SIG-M5 treated with dmso at 0.1 percent for 504 hours (cell line): Measurements from ENCODE around the gene CTNNBL1.
A peak's percentile ranks its signal among the peaks of the same experiment; 100 is the strongest.
"Not testable (repeated sequence)": the region's sequence is repeated elsewhere in the genome, so short reads cannot be mapped to it uniquely, and the experiment has no call there.

Experiments
- DNase-seq: peaks from one replicate; lab custom pipeline; 2025; ENCODE audit not compliant: unreplicated experiment; lab: John Stamatoyannopoulos, UW

The CTNNBL1 gene

DNA sequence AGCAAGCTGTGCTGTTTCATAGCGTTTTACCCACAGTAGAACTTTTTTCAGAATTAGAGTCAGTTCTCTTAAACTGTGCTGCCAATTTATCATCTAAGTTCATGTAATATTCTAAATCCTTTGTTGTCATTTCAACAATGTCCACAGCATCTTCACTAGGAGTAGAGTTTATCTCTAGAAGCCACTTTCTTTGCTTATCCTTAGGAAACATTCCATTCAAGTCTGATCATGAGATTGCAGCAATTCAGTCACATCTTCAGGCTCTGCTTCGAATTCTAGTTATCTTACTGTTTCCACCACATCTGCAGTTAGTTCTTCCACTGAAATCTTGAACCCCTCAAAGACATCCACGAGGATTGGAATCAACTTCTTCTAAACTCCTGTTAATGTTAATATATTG lies 12.5 kb downstream of the CTNNBL1 start:
- no peak for DNase-seq

DNA sequence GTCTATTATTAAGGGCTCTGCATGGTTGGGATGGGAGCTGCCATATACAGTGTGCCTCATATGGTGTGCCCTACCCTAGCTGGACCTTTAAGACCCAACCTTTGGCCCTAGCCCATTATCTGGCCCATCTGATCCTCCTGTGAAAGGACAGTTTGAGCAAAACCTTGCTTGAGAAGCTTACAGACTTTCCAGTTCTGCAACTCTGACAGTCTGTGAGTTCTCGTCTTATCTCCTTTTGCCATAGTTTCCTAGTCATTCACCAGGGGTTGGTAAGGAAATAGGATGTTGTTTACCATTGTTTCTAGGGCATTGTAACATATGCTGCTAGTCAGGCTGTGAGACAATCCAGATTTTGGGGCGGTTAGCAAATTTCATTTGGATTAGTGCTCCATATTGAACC lies 17.2 kb downstream of the CTNNBL1 start:
- DNase-seq, result peak; percentile 53

DNA sequence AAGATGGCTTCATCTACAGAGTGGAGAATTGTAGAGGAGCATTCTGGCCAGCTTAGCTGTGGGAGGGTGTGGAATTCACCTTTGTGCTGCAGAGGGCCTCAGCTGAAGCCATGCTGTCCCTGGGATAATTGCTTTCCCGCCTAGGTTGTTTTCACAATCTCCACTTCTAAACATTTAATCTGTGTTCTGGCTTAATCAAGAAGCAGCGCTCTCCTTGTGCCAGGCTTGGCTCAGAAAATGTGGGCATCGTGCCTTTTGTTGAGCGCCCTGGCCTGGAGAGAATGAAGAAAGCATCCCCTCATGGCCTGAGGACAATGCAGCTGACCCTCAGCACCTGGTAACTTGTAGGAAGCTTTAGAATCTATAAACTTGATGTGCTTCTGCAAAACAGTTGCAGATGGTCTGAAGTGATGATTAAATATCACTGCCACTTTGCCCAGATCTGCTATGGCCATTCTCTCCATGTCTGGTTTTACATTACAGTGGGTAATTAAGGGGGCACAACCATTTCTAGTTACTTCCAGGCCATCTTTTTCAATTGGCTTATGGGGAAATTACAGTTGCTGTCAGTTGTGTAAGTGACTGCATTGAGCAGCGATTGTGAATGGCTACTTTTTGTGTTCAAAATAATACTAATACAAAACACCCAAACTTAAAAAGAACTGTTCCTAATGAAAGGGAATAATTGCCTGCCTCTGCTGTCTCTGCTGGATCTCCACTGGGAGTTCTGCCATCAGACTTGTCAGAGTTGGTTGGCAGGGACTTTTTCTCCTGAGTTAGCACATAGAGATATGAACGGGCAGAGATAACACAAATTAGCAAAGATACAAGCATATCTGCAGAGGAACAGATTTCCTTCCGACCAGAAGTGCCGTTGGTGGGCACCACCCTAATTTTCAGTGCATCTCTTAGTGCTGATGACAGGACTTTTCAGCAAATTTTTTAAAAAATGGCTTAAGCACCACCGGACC lies 18.4 kb downstream of the CTNNBL1 start:
- DNase-seq, result no peak

DNA sequence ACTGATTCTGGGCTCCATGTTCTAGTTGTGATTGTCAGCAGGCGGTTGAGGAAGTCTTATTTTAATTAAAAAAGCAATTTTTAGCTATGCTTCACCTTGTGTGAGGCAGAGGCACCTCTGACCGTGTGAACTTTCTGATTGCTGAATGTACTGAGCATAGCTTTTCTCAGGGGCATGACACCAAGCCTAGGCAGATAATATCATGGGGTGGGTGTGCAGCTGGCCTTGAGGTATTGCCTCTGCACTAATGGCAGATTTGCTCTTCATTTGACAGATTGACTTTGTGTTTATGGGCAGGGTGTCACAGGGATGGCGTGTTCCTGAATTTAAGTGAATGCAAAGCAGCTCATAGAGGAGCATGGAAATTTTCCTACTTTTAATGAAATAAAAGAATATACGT lies 19.6 kb downstream of the CTNNBL1 start:
- no peak for DNase-seq

DNA sequence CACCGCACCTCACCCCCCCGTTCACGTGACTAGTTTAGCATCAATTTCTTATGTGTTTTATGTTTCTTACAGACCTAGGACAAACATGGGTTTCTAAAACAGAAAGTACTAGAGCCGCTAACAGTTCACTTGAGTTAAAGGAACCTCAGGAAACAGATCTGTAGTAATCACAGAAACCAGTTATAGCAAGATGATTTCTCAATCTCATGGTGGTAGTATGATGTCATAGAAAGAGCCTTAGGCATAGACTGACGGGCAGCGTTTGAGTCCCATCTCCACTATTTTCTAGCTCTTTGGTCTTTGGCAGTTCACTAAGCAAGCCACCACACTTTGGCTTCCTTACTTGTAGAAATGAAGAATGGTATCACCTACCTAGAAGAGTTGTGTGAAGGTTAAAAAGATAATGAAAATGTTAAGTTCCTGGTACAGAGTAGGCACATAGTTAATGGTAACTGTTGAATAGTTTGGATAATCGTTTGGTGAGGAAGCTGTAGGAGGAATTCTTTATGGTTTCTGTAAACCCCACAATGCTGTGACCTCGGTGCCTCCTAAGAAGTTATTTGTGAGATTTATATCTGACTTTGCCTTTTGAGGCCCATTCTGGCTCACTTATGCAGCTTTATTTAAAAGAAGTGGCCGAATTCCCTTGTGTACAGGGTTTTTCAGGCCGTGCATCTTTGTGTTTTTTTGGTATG lies 21.3 kb downstream of the CTNNBL1 start:
- DNase-seq, result peak; percentile 87

DNA sequence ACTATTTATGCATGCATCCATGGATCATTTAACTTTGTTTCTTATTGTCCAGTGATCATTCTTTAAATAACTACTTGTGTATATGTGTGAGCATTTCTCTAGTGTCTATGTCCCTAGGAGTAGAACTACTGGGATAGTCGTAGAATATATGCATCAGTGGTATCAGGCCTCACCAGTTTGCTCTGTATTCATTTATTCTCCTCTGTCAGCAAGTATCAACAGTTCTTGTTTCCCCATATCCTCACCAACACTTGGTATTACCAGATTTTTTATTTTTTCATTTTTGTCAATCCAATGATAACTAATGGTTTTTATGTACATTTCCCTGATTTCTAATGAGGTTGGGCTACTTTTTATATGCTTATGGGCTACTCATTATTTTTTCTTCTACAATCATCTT lies 27.9 kb downstream of the CTNNBL1 start:
- no peak for DNase-seq

- DNase-seq, result not testable (repeated sequence)
These were observed 28.5 kb downstream of the CTNNBL1 start for GRCh38 chr20:37722312-37722711.

DNA sequence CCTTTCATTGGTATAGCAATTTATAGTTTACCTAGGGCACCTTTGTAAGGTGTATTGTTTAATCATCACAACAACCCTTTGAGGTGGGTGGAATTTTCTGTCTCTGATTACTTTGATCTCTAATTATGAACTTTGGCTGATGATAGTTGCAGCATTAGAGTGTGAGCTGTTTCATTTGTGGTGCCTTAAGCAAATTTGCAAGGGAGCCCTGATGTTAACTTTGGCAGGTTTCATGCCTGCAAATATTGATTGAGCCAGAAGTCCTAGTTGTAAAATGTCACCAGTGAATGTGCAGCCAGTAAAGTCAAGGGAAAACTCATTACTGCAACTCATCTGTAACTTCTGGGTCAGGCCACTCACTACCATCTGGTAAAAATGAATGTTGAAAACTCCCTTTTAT lies 29.8 kb downstream of the CTNNBL1 start:
- DNase-seq, result no peak

DNA sequence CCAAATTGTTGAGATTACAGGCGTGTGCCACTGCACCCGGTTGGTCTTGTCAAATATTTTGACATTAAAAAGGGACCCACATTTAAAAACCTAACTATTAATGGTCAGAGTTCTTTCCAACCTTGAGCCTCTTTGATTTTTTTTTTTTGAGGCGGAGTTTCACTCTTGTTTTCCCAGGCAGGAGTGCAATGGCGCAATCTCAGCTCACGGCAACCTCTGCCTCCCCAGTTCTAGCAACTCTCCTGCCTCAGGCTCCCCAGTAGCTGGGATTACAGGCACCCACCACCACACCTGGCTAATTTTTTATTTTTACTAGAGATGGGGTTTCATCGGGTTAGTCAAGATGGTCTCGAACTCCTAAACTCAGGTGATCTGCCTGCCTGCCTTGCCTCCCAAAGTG lies 31.3 kb downstream of the CTNNBL1 start:
- DNase-seq, result no peak

DNA sequence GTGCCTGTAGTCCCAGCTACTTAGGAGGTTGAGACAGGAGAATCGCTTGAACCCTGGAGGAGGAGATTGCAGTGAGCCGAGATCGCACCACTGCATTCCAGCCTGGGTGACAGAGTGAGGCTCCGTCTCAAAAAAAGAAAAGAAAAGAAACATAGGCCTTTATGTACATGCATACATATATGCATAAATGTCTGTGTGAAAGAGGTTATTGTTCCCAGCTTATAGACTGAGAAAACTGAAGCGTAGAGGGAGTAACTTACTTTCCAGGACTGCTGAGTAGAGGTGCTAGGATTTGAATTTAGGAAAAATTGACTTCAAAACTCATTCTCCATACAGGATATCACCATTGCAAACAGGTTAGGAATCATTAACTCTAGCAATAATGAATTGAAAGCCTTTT lies 32.0 kb downstream of the CTNNBL1 start:
- DNase-seq, result no peak

DNA sequence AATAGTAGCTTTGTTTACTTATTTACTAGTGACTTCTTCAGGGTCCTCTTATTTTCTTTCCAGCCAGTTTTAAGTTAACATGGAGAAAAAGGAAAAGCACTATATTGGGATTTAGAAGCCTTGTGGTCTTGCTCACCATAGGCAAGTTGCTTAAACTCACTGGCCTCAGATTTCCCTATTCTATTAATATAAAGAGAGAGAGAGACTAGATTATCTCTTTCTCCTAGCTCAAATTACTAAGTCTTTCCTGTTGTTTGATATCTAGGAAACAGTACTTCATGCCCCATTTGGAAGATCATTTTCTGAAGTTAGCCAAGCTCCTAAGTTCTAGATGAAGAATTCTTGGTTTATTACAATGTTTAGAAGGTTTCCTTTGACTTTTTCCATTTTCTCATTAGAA lies 32.5 kb downstream of the CTNNBL1 start:
- DNase-seq, result no peak

- DNase-seq, result no peak
These were observed 33.4 kb downstream of the CTNNBL1 start for GRCh38 chr20:37726971-37727956.

GRCh38 chr20:37727957-37728634 lies 34.3 kb downstream of the CTNNBL1 start:
- no peak for DNase-seq

- no peak for DNase-seq
These were observed 34.8 kb downstream of the CTNNBL1 start for GRCh38 chr20:37728635-37728983.

DNA sequence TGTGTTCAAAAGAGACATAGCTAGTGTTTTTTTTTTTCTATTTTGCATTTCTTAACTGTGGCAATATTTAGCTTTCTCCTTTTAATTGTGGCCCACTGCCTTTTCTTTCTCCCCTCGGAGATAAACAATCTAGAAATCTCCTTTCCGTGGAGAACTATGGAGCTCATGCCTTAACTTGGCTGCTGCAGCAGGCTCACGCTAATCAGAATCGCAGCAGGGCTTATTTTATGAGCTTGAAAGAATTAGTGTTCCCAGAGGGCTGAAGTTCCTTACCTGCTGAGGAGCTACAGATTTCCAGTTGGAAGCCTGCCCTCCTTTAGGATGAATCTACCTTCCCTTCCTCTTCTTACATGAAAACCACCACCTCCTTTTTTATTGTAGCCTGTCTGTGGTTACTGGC lies 35.6 kb downstream of the CTNNBL1 start:
- no peak for DNase-seq

GRCh38 chr20:37729909-37730308 lies 36.1 kb downstream of the CTNNBL1 start:
- no peak for DNase-seq

DNA sequence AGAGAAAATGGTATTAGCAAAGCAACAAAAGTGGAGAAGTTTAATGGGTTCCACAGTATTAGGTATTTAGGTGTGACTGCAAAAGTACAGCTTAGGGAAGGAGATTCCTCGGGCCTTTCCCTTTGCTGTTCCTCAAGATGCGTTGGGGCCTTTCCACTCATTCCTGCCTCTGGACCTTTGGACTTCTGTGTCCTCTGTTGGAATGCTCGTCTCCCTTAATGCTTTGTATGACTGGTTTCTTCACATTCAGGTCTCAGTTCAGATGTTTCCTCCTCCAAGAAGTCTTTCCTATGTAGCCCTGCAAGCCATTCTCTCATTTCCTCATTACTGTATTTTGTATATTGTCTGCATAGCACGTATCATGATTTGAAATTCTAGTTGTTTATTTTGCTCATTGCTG lies 39.6 kb downstream of the CTNNBL1 start:
- DNase-seq, result no peak

DNA sequence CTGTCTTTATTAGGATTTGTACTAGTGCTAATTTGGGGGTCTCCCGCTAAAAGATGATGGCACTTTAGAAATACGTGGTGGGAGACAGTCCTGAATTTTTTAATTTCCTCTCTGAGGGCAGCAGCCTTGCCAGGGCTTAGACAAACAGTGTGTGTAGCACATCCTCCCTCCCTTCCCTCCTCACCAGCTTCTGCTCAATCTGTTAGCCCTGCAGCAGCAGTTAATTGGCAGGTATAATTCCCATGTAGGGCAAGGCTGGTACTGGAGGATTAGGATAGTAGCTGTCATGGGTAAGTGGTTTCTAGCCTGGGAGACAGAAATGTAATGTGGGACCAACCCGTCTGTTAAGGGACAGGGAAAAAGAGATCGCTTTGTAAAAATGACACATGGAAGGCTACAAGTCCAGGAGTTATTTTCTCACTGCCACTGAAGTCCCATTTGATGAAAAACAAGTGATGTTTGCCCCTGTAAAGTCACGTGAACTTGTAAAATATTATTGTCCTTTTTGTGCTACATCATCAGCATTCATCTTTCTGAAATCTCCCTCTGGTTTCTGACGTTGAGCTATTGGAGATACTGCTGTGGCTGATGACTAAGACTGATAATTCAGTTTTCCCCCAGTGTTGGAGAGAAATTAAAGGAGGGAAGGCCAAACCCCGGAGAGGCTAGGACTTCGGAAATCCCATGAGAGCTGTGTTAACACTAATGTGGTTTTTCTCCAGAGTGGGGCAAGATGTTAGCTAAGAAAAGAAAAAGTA lies 40.6 kb downstream of the CTNNBL1 start:
- no peak for DNase-seq

DNA sequence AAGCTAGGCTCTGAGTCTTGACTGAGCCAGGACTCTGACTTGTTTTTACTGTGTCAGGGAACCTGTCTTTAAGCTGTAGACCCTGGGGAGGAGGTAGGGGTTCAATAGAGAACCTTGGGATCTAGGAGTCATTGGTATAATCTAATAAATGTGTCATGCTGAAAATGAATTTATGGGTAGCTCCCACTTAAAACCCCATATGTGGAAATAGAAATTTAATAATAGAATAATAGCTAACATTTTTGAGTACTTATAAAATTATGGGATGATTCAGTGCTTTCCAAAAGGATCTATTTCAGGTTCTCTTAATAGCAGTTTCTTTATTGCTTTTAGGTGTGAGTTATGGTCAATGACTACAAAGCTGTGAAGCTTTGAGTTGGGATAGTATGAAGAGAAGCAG lies 41.7 kb downstream of the CTNNBL1 start:
- no peak for DNase-seq

GRCh38 chr20:37736132-37736531 lies 42.3 kb downstream of the CTNNBL1 start:
- no peak for DNase-seq
